ENCODE data around the gene NUDT22. TPM values are rescaled to one million over a fixed set of nuclear protein-coding genes. Genes with fewer than 3 reads are reported as not detected.
A peak's percentile ranks its signal among the peaks of the same experiment; 100 is the strongest.

The NUDT22 gene
- total and polyA plus RNA-seq, 4 experiments from 2014 or later: 38.1 to 101 (median 76.7) TPM

GRCh38 chr11:64210301-64211020, 15.6 kb upstream of the NUDT22 start:
- H3K27ac ChIP-seq (ENCODE audit: low read depth, low read length): no peak overlapping the region
- H3K9me3 Mint-ChIP-seq: peaks cover 0 to 2% (median 0%) of the 10 kb centered on the region in 8 donors

GRCh38 chr11:64211181-64211872, 14.7 kb upstream of the NUDT22 start:
- DNase-seq: no peak
- intact Hi-C loops (cut with micrococcal nuclease): no loop called here
- no peak overlapping the region for H3K4me3 ChIP-seq (ENCODE audit: low read length in 2 of 2)
- no peaks in the 10 kb centered on the region for H3K27me3 ChIP-seq (ENCODE audit: insufficient read depth, low read length)
- Mint-ChIP-seq H3K27ac (peak overlapping the region in 2 of 7 donors; percentile 68 to 79), H3K9me3 (peaks cover 0 to 2% (median 0%) of the 10 kb centered on the region in 8 donors), H3K4me3 (peak overlapping the region in 2 of 8 donors; percentile 21 to 35), H3K4me1 (peaks cover 16 to 48% (median 32%) of the 10 kb centered on the region in 4 donors), H3K36me3 (peaks cover 17 to 61% of the 10 kb centered on the region in 2 donors), H3K27me3 (no peaks in the 10 kb centered on the region)
- ChIA-PET POLR2A (ENCODE audit: partially characterized antibody) (interaction anchor here (1.2 to 22.7 kb wide), 3 partner anchors 22 to 60 kb away, joined by 3 to 937 read pairs (median 5); partner anchors contain the start of genes DNAJC4, FKBP2, NUDT22 and PLCB3), CTCF (ENCODE audit: partially characterized antibody) (interaction anchor here (9.7 kb wide), 1 partner anchor 12 kb away, joined by 207 read pairs; the partner anchor contains the start of genes DNAJC4, NUDT22 and TRPT1)
- peaks cover 19% of the 10 kb centered on the region for H3K4me1 ChIP-seq (ENCODE audit: insufficient read depth, low read length)
- peaks cover 26% of the 10 kb centered on the region for H3K36me3 ChIP-seq (ENCODE audit: insufficient read depth, low read length)
- H3K27ac ChIP-seq (ENCODE audit: low read depth, low read length): no peak overlapping the region
- H3K9me3 ChIP-seq (ENCODE audit: control insufficient read depth in 1 of 2, low read length in 2 of 2): no peaks in the 10 kb centered on the region

More at GRCh38 chr11:64210301-64211020, 15.6 kb upstream of the NUDT22 start:
- ChIA-PET CTCF (ENCODE audit: partially characterized antibody) (interaction anchor here (8.6 to 9.7 kb wide), 2 partner anchors 13 to 92 kb away, joined by 207 to 367 read pairs; partner anchors contain the start of genes CATSPERZ, DNAJC4, ESRRA and NUDT22), POLR2A (ENCODE audit: partially characterized antibody) (interaction anchor here (1.2 to 22.7 kb wide), 2 partner anchors 23 to 61 kb away, joined by 3 to 937 read pairs; partner anchors contain the start of genes DNAJC4, FKBP2, NUDT22 and PLCB3)
- H3K36me3 ChIP-seq (ENCODE audit: insufficient read depth, low read length): peaks cover 26% of the 10 kb centered on the region
- H3K9me3 ChIP-seq (ENCODE audit: control insufficient read depth in 1 of 2, low read length in 2 of 2): no peaks in the 10 kb centered on the region
- no peaks in the 10 kb centered on the region for H3K27me3 ChIP-seq (ENCODE audit: insufficient read depth, low read length)
- H3K27ac Mint-ChIP-seq: peak overlapping the region in 5 of 7 donors; percentile 10 to 92 (median 71)
- peak overlapping the region in 2 of 8 donors; percentile 31 to 67 for H3K4me3 Mint-ChIP-seq
- peaks cover 27% of the 10 kb centered on the region for H3K4me1 ChIP-seq (ENCODE audit: insufficient read depth, low read length)
- no peak overlapping the region for H3K4me3 ChIP-seq (ENCODE audit: low read length in 2 of 2)
- H3K4me1 Mint-ChIP-seq: peaks cover 16 to 57% (median 38%) of the 10 kb centered on the region in 4 donors
- intact Hi-C loops (cut with micrococcal nuclease): no loop called here
- no peak for DNase-seq
- H3K27me3 Mint-ChIP-seq: no peaks in the 10 kb centered on the region
- peaks cover 17 to 60% of the 10 kb centered on the region in 2 donors for H3K36me3 Mint-ChIP-seq

- H3K36me3 Mint-ChIP-seq: peaks cover 18 to 42% of the 10 kb centered on the region in 2 donors
- H3K9me3 Mint-ChIP-seq: no peaks in the 10 kb centered on the region
- no peaks in the 10 kb centered on the region for H3K4me1 ChIP-seq (ENCODE audit: insufficient read depth, low read length)
- H3K9me3 ChIP-seq (ENCODE audit: control insufficient read depth in 1 of 2, low read length in 2 of 2): no peaks in the 10 kb centered on the region
- H3K27me3 ChIP-seq (ENCODE audit: insufficient read depth, low read length): no peaks in the 10 kb centered on the region
- no peaks in the 10 kb centered on the region for H3K27me3 Mint-ChIP-seq
- H3K27ac ChIP-seq (ENCODE audit: low read depth, low read length): no peak overlapping the region
- H3K27ac Mint-ChIP-seq: peak overlapping the region in 2 of 7 donors; percentile 8 to 38
- POLR2A ChIA-PET (ENCODE audit: partially characterized antibody): interaction anchor here (0.7 to 38.9 kb wide), 4 partner anchors 7 to 68 kb away, joined by 4 to 937 read pairs (median 472); partner anchors contain the start of genes BAD, DNAJC4, FERMT3 and FKBP2
- intact Hi-C loops (cut with micrococcal nuclease): no loop called here
- no peak overlapping the region for H3K4me3 ChIP-seq (ENCODE audit: low read length in 2 of 2)
- no peak overlapping the region for H3K4me3 Mint-ChIP-seq
- no peak for DNase-seq
- H3K4me1 Mint-ChIP-seq: peaks cover 11 to 12% (median 11%) of the 10 kb centered on the region in 4 donors
- CTCF ChIA-PET (ENCODE audit: partially characterized antibody): interaction anchor here (0.6 to 18.8 kb wide), 3 partner anchors 10 to 268 kb away, joined by 3 to 207 read pairs (median 3); partner anchors contain the start of gene FERMT3
- peaks cover 43% of the 10 kb centered on the region for H3K36me3 ChIP-seq (ENCODE audit: insufficient read depth, low read length)
These were observed 9.2 kb upstream of the NUDT22 start for GRCh38 chr11:64216879-64217278.

GRCh38 chr11:64218628-64219353, 7.3 kb upstream of the NUDT22 start:
- Histone ChIP-seq H3K36me3 (ENCODE audit: insufficient read depth, low read length) (peaks cover 45% of the 10 kb centered on the region), H3K4me3 (ENCODE audit: low read length in 2 of 2) (no peak overlapping the region), H3K9me3 (ENCODE audit: control insufficient read depth in 1 of 2, low read length in 2 of 2) (no peaks in the 10 kb centered on the region), H3K4me1 (ENCODE audit: insufficient read depth, low read length) (no peaks in the 10 kb centered on the region), H3K27me3 (ENCODE audit: insufficient read depth, low read length) (no peaks in the 10 kb centered on the region), H3K27ac (ENCODE audit: low read depth, low read length) (peak overlapping the region; percentile 19)
- Mint-ChIP-seq H3K36me3 (peaks cover 10 to 40% of the 10 kb centered on the region in 2 donors), H3K27me3 (no peaks in the 10 kb centered on the region), H3K4me3 (no peak overlapping the region), H3K27ac (peak overlapping the region in 4 of 7 donors; percentile 59 to 75 (median 67)), H3K4me1 (peaks cover 2 to 7% (median 5%) of the 10 kb centered on the region in 4 donors), H3K9me3 (no peaks in the 10 kb centered on the region)
- intact Hi-C loops (cut with micrococcal nuclease): no loop called here
- CTCF ChIA-PET (ENCODE audit: partially characterized antibody): interaction anchor here (18.8 kb wide), 1 partner anchor 12 kb away, joined by 207 read pairs; the partner anchor contains the start of gene FERMT3
- POLR2A ChIA-PET (ENCODE audit: partially characterized antibody): interaction anchor here (1.1 to 38.9 kb wide), 4 partner anchors 9 to 52 kb away, joined by 3 to 937 read pairs (median 470); partner anchors contain the start of genes DNAJC4, FERMT3, FKBP2 and NUDT22
- DNase-seq: no peak

GRCh38 chr11:64219354-64219684, 6.8 kb upstream of the NUDT22 start:
- no peaks in the 10 kb centered on the region for H3K9me3 Mint-ChIP-seq
- H3K4me3 Mint-ChIP-seq: no peak overlapping the region
- peaks cover 42% of the 10 kb centered on the region for H3K36me3 ChIP-seq (ENCODE audit: insufficient read depth, low read length)
- no peaks in the 10 kb centered on the region for H3K27me3 ChIP-seq (ENCODE audit: insufficient read depth, low read length)
- H3K4me1 ChIP-seq (ENCODE audit: insufficient read depth, low read length): no peaks in the 10 kb centered on the region
- POLR2A ChIA-PET (ENCODE audit: partially characterized antibody): interaction anchor here (1.1 to 38.9 kb wide), 4 partner anchors 10 to 51 kb away, joined by 3 to 937 read pairs (median 470); partner anchors contain the start of genes DNAJC4, FERMT3, FKBP2 and NUDT22
- peak overlapping the region in 1 of 7 donors; percentile 29 for H3K27ac Mint-ChIP-seq
- no peak overlapping the region for H3K4me3 ChIP-seq (ENCODE audit: low read length in 2 of 2)
- H3K4me1 Mint-ChIP-seq: peaks cover 3 to 6% (median 4%) of the 10 kb centered on the region in 4 donors
- intact Hi-C loops (cut with micrococcal nuclease): no loop called here
- H3K27me3 Mint-ChIP-seq: no peaks in the 10 kb centered on the region
- CTCF ChIA-PET (ENCODE audit: partially characterized antibody): interaction anchor here (1.0 to 18.8 kb wide), 2 partner anchors 13 to 82 kb away, joined by 3 to 207 read pairs; partner anchors contain the start of gene FERMT3
- H3K27ac ChIP-seq (ENCODE audit: low read depth, low read length): peak overlapping the region; percentile 19
- no peak for DNase-seq
- H3K9me3 ChIP-seq (ENCODE audit: control insufficient read depth in 1 of 2, low read length in 2 of 2): no peaks in the 10 kb centered on the region
- peaks cover 10 to 38% of the 10 kb centered on the region in 2 donors for H3K36me3 Mint-ChIP-seq

- H3K27me3 ChIP-seq (ENCODE audit: insufficient read depth, low read length): no peaks in the 10 kb centered on the region
- H3K27ac ChIP-seq (ENCODE audit: low read depth, low read length): peak overlapping the region; percentile 19
- no peak overlapping the region for H3K27ac Mint-ChIP-seq
- no peak overlapping the region for H3K4me3 Mint-ChIP-seq
- DNase-seq: no peak
- no peaks in the 10 kb centered on the region for H3K9me3 Mint-ChIP-seq
- H3K27me3 Mint-ChIP-seq: no peaks in the 10 kb centered on the region
- H3K4me1 ChIP-seq (ENCODE audit: insufficient read depth, low read length): peaks cover 1% of the 10 kb centered on the region
- POLR2A ChIA-PET (ENCODE audit: partially characterized antibody): interaction anchor here (1.1 to 38.9 kb wide), 4 partner anchors 10 to 51 kb away, joined by 3 to 937 read pairs (median 470); partner anchors contain the start of genes DNAJC4, FERMT3, FKBP2 and NUDT22
- H3K9me3 ChIP-seq (ENCODE audit: control insufficient read depth in 1 of 2, low read length in 2 of 2): no peaks in the 10 kb centered on the region
- H3K36me3 Mint-ChIP-seq: peaks cover 10 to 35% of the 10 kb centered on the region in 2 donors
- peaks cover 4 to 7% (median 5%) of the 10 kb centered on the region in 4 donors for H3K4me1 Mint-ChIP-seq
- CTCF ChIA-PET (ENCODE audit: partially characterized antibody): interaction anchor here (1.0 to 18.8 kb wide), 2 partner anchors 13 to 82 kb away, joined by 3 to 207 read pairs; partner anchors contain the start of gene FERMT3
- peaks cover 42% of the 10 kb centered on the region for H3K36me3 ChIP-seq (ENCODE audit: insufficient read depth, low read length)
- intact Hi-C loops (cut with micrococcal nuclease): no loop called here
- H3K4me3 ChIP-seq (ENCODE audit: low read length in 2 of 2): no peak overlapping the region
These were observed 6.3 kb upstream of the NUDT22 start for GRCh38 chr11:64219755-64220154.
